GM21786 (cell line): ENCODE results near the gene CDH23.
A peak's percentile ranks its signal among the peaks of the same experiment; 100 is the strongest.

ENCODE experiments used
- ATAC-seq: cut with Tn5 transposase; IDR thresholded peaks from one replicate; pipeline ENCODE4 v1.9.1; 2021; ENCODE audit not compliant: unreplicated experiment

The CDH23 gene

GRCh38 chr10:71778071-71778825, 381.5 kb downstream of the CDH23 start:
- ATAC-seq: no peak

GRCh38 chr10:71779641-71780040, 382.9 kb downstream of the CDH23 start:
- ATAC-seq: no peak

GRCh38 chr10:71780156-71780555, 383.4 kb downstream of the CDH23 start:
- ATAC-seq: no peak

- no peak for ATAC-seq
Observed at GRCh38 chr10:71780719-71781118, 384.0 kb downstream of the CDH23 start.

- ATAC-seq: no peak
Observed at GRCh38 chr10:71782221-71782916, 385.6 kb downstream of the CDH23 start.

GRCh38 chr10:71782917-71783490, 386.3 kb downstream of the CDH23 start:
- no peak for ATAC-seq

- ATAC-seq: no peak
Observed at GRCh38 chr10:71783917-71784678, 387.4 kb downstream of the CDH23 start.

GRCh38 chr10:71784679-71785272, 388.1 kb downstream of the CDH23 start:
- no peak for ATAC-seq

- ATAC-seq: no peak
Observed at GRCh38 chr10:71788954-71789353, 392.2 kb downstream of the CDH23 start.

- ATAC-seq: no peak
Observed at GRCh38 chr10:71789871-71790270, 393.2 kb downstream of the CDH23 start.

- peak; percentile 52 for ATAC-seq
Observed at GRCh38 chr10:71790749-71791440, 394.2 kb downstream of the CDH23 start.

GRCh38 chr10:71795248-71795647, 398.5 kb downstream of the CDH23 start:
- no peak for ATAC-seq

- ATAC-seq: no peak
Observed at GRCh38 chr10:71796749-71797405, 400.2 kb downstream of the CDH23 start.

GRCh38 chr10:71797533-71798307, 401.0 kb downstream of the CDH23 start:
- no peak for ATAC-seq

GRCh38 chr10:71798308-71798624, 401.5 kb downstream of the CDH23 start:
- ATAC-seq: no peak

- ATAC-seq: no peak
Observed at GRCh38 chr10:71799112-71799511, 402.4 kb downstream of the CDH23 start.

- no peak for ATAC-seq
Observed at GRCh38 chr10:71799608-71800453, 403.1 kb downstream of the CDH23 start.

GRCh38 chr10:71801361-71801760, 404.6 kb downstream of the CDH23 start:
- peak; percentile 89 for ATAC-seq
